ENCODE measurements around the gene ATMIN.
A peak's percentile ranks its signal among the peaks of the same experiment; 100 is the strongest.

The ATMIN gene

DNA sequence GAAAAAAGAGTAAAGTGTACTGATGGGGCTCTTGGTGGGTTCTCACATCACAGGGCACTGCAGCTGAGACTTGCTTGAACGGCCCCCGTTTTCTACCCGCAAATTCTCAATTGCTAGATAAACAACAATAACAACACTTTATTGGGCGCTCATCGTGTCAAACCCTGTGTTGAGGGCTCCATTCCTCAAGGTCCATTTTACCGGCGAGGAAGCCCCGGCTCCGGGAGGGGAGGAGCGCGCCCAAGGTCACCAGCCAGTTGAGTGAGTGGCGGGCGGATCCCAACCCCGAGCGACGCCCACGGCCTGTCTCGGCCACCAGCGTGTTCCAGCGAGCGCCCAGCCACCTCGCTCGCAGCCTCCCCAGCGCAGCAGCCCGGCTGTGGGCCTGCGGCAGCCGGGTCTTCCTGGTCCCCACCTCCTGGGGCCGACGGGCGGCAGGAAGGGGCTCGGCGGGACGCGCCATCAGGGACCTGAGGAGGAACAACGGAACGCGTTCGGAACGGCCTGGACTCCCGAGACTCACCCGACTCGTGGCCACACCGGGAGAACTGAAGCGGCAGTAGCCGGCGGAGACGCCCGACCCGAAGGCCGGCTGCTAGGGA is 29.3 kb upstream of the ATMIN start:
- DNase-seq (ENCODE audit: low read depth) = no peak

DNA sequence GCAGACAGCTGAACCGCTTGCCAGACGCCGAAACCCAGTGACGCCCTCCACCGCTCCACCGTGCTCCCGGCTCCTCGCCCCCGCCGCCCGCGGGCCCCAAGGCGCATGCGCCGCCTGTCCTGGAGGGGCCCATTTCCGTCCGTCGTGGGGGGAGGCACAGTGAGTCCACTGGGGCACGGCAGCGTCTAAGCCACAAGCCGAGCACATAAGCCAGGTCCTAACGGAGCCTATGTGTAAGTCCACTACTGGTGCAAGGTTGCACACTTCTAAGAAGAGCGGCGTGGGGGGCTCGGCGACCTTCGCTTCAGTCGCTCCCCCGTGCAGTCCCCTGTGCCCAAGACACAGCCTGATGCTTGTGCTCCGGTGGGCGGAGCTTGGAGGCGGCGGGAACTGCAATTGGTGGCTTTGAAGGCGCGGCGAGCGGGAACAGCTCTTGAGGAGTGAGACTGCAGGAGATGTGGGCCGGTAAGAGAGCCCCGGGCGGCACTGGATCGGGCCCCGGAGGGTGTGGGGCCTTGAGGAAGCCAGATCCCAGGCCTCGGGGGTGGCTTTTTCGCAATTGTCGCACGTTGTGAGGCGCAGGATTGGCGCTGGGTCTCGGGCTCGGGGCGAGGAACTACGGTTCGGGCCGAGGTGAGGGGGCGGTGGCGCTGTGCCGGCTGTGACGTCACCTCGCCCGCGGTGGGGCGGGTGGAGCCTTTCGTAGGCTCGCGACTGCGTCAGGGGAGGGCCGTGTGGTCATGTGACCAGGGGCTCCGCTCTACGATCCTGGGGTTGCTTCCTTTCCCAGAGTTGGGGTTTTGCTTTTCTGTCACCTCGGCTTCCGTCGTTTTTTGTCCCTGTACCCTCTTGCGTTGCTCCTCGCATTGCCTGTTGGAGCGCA is 28.6 kb upstream of the ATMIN start, which contains the start of the genes CENPN and CMC2:
Gene CENPN, plus strand, starts transcription at position 402 of the 883 bp plus-strand sequence. CDS start 4,726 bp downstream, outside the sequence.
Gene CMC2, minus strand, starts transcription at position 73 of the 883 bp plus-strand sequence. CDS start 9,491 bp downstream, outside the sequence.
- peak; percentile 98 for DNase-seq (ENCODE audit: low read depth)

DNA sequence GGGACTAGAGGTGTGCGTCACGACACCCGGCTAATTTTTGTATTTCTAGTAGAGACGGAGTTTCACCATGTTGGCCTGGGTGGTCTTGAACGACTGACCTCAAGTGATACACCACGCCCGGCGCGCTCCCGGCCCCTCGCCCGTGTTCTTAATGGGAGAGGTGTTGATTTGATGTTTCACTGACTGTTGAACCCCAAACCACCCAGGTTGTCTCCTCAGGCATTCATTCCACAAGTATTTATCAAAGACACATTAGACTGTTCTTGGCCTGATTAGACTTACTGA is 27.2 kb upstream of the ATMIN start:
- no peak for DNase-seq (ENCODE audit: low read depth)

DNA sequence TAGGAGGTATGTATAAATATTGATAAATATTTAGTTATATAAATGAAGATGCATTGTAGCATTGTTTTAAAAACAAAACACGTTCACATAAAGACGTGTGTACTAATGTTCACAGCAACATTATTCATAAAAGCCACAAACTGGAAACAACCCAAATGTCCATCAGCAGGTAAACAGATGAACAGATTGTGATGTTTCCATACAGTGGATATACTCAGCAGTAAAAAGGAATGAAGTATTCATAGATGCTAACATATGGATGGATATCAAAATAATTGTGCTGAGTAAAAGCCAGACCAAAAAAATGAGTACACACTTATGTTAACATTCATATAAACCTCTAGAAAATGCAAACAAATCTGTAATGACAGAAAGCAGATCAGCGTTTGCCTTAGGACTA is 22.7 kb upstream of the ATMIN start:
- DNase-seq (ENCODE audit: low read depth) = no peak

DNA sequence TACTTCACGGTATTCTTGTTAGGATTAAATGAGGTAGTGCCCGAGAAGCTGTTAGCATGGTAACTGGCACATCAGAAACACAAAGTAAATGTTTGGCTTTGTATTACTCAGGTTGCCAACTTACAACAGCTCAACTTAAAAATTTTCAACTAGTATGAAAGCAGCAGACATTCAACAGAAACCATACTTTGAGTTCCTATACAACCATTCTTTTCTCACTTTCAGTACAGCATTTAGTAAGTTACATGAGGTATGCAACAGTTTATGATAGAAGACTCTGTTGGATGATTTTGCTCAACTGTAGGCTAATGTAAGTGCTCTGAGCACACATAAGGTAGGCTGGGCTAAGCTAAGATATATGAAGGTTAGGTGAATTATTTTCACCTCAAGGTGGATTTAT is 21.0 kb upstream of the ATMIN start:
- no peak for DNase-seq (ENCODE audit: low read depth)

DNA sequence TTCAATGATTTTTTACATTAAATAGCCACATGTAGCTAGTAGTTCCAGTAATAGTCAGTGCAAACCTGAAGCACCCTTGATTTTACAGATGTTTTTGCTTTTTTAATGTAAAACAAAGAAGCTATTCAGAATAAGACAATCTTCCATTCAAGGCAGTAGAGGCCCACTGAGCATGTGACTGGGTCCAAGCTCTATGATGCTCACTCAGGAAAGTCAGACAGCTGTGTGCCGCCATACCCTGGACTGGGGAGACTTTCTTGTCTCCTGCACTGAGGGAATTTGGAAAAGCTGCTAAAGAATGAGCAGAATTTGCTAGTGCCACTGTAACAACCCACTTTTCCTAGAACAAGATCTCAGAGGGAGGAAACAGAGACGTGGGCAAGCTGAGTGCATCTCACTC is 17.1 kb upstream of the ATMIN start:
- DNase-seq (ENCODE audit: low read depth) = no peak

DNA sequence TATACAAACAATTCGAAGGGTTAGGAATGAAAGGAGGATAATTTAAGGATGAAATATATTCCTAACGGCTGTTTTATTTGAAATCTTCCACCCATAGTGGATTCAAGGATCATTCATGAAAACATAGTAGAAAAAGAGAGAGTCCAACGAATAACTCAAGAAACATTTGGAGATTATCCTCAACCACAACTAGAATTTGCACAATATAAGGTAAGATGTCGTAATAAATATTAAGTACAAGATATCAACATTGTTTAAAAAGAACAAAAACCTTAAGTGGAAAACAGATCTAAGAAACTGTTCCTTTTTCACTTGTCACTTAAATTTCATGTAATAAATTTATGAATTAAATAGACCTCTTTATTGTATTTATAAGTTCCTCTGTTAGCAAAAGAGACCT is 9.2 kb upstream of the ATMIN start:
- DNase-seq (ENCODE audit: low read depth) = no peak

DNA sequence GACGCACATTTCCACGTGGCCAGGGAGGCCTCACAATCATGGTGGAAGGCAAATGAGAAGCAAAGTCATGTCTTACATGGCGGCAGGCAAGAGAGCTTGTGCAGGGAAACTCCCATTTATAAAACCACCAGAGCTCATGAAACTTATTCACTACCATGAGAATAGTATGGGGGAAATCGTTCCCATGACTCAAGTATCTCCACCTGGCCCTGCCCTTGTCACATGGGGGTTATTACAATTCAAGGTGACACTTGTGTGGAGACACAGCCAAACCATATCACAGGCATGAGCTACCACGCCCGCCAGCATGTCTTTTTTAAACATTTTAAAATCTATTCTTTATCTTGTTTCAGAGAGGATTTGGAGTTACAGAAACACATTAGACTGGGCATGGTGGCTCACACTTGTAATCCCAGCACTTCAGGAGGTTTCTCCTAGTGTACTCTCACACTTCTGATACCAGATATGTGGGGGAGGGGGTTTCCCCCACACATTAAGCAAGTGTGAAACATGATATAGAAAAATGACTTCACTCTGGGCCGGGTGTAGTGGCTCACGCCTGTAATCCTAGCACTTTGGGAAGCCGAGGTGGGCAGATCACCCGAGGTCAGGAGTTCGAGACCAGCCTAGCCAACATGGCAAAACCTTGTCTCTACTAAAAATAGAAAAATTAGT is 5.6 kb upstream of the ATMIN start:
- DNase-seq (ENCODE audit: low read depth) = no peak

DNA sequence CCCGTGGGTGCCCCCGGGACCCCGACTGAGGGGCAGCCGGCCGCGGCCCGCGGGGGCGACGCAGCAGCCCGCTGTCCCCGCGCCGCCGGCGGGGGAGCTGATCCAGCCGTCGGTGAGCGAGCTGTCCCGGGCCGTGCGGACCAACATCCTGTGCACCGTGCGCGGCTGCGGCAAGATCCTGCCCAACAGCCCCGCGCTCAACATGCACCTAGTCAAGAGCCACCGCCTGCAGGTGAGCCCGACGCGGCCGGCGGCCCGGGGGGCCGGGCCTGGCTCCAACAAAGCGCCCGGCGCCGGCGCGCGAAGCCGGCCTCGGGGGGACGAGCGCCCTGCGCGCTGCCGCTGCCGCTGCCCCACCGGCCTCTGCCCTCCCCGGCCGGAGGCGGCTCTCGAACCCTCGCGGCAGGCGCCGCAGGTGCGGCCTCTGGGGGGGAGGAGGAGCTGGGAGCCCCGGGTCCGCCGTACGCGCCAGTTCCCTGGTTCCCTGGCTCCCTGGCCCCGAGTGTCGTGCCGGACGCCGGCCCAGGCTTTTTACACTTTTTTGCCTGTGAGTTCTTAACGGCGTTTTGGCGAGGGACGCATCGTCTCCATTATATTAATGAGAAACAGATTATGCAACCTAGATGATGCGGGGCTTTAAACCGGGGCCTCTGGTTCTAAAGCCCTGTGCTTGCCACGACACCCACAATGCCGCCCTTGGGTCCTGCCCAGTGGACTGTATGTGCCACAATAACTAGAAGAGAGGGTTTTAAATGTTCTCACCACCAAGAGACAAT is 521 bp downstream of the ATMIN start:
- no peak for DNase-seq (ENCODE audit: low read depth)

DNA sequence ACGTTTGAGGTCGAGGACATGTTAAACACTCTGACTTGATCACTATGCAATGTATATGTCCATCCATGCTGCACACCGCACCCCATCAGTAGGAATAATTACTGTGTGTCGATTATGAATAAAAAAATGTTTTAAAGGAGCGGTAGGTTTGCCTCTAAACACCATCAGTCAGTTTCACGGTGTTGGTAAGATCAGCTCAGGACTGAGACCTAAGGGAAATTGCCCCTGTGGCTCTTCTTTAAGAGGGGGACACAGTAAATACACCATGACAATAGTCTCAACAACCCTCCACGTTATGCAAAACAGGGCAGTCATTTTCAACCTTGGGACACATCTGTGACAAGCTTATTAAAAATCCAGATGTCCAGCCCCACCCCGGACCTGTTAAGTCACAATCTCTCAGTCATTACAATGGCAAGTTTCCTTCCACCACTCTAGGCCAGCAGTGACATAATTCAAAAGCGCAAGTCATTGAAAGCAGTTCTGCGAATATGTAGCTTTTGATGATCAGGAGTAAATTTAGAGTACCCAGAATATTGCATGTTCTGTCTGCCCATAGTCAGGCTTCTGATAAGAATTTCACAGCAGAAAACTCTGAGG is 1.2 kb downstream of the ATMIN start:
- DNase-seq (ENCODE audit: low read depth) = no peak

DNA sequence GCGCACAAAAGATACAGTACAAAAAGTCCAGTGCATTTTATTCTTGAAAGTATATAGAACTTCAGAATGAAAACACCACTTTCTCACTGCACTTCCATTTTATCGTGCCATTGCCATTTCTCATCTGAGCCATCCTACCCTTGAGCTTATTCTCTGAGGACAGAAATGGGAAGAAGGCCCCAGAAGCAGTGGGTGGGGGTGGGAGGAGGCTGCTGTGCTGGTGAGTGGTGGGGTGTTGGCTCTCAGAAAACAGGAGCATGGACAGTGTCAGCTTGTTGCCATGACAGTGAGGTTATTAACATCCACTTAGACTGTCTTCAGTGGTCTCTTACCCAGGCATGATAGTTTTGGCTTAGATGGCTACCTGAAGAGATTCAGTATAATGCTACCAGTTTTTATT is 4.5 kb downstream of the ATMIN start:
- no peak for DNase-seq (ENCODE audit: low read depth)

DNA sequence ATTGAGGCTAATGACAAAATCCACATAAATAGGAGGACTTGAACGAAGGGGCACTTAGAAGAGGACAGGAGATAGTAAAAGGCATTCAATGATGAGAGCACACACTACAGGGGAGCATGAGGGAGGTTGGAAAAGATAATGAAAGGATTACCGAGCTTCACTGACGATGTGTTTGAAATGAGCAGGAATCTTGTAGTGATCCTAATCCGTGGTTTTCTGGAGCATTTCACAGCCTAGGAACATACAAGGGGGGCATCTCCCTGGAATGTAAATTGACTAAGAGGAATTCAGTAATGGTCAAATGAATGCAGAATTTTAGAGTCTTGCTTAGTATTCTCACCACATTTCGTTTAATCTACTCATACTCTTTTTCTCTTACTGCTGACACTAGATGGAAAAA is 5.2 kb downstream of the ATMIN start:
- no peak for DNase-seq (ENCODE audit: low read depth)

DNA sequence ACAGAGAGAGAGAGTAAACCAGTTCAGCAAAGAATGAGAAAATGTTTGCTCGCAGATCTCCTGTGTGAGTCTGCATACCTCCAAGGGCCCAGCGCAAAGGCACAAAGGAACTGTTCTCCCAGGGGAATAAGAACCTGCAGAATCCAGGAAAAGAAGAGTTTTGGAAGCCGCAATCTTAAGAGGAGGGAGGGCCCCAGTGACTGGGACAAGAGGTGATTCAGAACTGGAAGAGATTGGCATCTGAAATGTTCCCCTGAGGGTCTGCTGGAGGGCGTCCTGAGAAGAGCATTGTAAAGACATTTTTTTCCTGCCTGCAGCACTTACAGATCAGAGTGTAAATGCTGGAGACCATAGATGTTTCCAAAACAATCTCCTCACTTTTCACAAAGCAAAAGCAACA is 6.1 kb downstream of the ATMIN start:
- DNase-seq (ENCODE audit: low read depth) = no peak

DNA sequence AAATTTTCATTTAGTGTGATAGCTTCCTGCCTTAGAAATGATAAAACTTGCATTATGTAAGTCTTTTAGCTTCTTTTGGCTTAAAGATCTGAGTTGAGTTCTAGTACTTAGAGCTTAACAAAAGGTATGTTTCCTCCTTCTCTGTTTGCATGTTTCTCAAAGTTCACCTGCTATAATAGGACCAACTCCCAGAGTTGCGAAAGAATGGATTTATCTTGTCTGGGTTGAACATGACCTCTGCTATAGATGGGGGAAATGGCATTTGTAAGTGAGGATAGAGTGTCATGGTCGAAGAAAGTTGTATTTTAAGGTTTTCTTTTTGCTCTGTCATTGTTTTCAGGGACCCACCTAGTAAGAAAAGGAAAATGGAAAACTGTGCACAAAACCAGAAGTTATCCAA is 7.2 kb downstream of the ATMIN start:
- DNase-seq (ENCODE audit: low read depth) = no peak

DNA sequence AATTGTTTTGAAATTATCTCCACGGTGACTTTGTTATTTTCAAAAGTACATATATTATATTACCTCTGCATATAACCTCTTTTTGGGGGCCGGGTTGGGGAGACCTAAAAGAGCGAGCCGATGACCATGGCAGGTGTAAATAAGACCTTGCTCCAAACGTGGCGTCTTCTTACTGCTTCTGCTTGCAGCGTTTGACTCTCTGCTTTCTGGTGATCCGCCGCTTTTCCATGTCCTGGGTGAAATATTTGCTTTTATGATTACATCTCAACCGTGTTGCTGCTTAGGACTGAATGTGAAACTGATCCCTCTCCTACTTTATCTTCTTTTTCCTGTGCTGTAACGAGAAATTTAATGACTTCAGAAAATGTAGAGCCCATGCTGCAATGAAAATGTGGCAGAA is 18.1 kb downstream of the ATMIN start:
- no peak for DNase-seq (ENCODE audit: low read depth)

DNA sequence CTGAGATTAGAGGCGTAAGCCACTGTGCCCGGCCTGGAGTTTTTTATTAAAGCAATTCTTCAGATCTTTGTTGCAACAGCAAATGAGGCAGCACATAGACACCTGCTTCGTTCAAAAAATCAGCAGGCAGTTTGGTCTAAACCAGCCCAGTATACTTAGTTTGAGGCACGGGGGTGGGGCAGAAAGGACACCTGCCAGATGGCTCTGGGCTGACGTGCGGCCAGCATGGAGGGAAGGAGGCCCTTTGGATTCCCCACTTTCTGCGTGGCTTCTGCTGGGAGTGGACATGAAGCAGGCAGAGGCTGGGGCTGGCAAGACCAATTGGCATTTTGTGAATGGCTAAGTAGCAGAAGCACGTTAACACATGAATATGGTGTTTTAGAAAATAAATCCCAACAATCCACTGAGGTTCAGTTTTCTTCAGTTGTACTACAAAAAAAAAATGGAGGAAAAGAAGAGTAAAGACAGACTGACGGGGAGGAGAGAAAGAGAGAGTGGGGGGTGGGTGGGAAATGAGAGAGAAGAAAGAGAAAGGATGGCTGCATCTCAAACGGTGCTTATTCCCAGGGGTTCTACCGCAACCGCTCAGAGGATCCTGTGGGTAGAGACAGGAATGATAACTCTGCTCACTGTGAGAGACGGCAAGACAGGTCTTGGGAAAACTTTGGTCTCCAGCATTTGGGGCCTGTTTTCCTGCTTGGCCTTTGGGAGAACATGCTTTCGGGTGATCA is 25.1 kb downstream of the ATMIN start:
- no peak for DNase-seq (ENCODE audit: low read depth)

DNA sequence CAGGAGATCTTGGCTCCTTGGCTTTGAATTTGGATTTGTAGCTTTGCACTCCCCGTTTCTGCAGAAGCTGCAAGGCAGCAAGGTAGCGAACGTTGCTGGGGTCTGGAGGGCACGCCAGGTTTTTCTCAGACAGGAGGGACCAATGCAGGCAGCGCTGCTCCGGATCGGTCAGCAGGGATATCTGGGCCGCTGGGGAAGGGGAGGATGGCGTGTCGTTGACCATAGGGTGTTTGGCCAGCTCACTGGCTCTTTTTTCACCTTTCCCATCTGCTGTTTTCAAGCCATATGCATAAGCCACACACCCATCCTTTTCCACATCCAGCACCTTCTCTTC is 25.6 kb downstream of the ATMIN start:
- DNase-seq (ENCODE audit: low read depth) = no peak

DNA sequence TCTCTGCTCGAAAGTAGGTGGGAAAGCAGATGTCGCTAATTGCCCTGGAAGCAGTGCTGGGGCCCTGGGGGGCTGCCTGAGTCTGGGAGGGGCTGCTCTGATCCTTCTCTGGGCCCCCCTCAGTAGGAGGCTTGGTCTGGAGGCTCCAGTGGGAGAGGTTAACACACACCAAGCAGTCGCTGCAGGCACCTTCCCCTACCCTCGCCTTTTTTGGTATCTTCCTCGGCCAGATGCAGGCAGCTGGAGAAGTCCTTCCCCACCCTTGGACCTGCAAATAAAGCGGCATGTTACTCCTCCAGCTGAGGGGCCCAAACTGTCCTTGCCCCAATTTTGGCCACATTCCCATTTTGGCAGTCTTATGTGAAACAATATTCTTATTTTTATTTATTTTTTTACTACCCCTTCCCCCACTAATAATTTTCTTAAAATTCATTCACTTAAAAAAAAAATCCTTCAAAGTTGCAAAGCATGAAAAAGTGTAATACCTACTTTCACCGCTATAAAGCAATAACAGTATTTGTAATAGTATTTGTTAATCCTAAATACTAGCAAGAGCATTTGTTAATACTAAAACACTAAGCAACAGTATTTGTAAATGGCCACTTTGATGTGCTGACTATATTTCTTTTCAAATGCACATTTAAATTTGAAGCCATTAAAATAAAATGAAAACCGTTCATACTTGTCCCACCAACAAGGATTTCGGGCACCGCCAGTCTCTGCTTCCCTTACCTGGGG is 26.4 kb downstream of the ATMIN start:
- no peak for DNase-seq (ENCODE audit: low read depth)

DNA sequence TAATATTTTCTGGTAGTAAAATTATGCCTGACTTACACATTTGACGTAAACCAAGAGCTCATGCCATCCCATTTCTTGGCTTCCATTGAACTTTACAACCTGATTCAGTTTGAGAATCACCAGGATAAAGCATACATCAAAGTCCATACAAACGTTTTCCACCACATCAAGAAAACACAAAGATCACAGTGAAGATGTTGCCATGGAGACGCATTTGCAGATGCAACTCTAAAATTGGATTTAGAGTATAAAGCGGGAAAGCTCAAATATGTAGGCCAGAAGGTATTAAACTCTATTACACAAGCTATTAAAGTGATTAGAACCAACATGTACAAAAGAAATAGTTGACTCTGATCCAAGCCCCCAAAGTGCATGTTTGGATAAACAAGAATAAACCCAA is 31.0 kb downstream of the ATMIN start:
- no peak for DNase-seq (ENCODE audit: low read depth)

DNA sequence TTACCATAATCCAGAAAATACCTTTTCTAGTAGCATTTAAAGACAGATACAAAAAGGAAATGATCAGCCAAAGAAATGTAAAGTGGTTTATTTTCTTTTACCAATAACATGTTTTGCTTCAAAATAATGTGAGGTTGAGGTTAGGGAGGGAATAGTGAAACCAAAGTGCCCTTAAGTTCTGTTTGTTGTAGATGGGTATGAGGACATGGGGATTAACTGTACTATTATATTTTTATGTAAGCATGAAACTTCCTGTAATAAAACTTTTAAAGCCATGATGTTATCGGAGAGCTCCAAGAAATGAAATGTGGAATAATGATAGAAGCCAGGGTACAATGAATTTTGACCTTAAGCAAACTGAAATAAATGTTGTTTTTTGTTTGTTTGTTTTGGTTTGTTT is 31.5 kb downstream of the ATMIN start:
- DNase-seq (ENCODE audit: low read depth) = no peak

DNA sequence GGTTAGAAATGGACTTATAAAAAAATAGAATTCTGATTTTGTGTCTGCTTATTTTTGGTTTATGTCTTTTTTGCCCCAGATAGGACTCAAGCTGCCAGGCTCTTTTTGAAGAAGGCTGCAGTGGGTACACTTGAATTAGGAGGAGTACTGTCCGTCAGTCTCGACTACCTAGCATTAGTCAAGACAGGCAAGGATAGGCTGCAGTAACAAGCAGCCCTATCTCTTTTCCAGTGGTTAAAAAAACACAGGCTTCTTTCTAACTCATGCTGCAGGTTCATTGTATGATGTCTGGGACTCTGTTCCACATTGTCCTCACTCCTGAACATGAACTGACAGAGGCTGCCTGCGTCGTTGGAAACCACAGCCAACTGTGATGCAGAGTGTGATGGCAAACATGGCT is 33.4 kb downstream of the ATMIN start:
- DNase-seq (ENCODE audit: low read depth) = no peak
